Caco-2 (cell line): ENCODE data around the gene C16orf87. TPM values are rescaled to one million over a fixed set of nuclear protein-coding genes. Genes with fewer than 3 reads are reported as not detected.
A peak's percentile ranks its signal among the peaks of the same experiment; 100 is the strongest.

Experiments used
- BruUV-seq: library from RNA; stranded (reverse); fragments of 400-500 nt; replicated peaks from 2 replicates; lab custom pipeline; 2021; lab: Mats Ljungman, UMichigan
- CTCF ChIA-PET: fragments of 300-600 bp; sonication (Branson Sonifier 250); formaldehyde crosslinking; loops from one replicate; lab custom pipeline; 2022; ENCODE audit warnings: antibody characterized with exemption; lab: Charles Lee
- POLR2A ChIA-PET: fragments of 300-600 bp; sonication (Branson Sonifier 250); formaldehyde crosslinking; loops from one replicate; lab custom pipeline; 2022; ENCODE audit warnings: antibody characterized with exemption; lab: Charles Lee
- DNase-seq, 2 experiments: peaks; one replicate each; pipeline versions ENCODE4 v3.0.0 to v3.0.0-alpha.2; 2020 to 2022
- H3K27me3 ChIP-seq: replicated peaks from 2 replicates; pipeline ENCODE4 v1.6.0; 2011; ENCODE audit warnings: low read length; ENCODE audit not compliant: control insufficient read depth, insufficient read depth
- H3K36me3 ChIP-seq: 2 replicates; pipeline ENCODE4 v1.5.1; 2011; ENCODE audit warnings: low read length; ENCODE audit not compliant: control insufficient read depth, insufficient read depth
- H3K4me1 ChIP-seq: fragments of 250-450 bp; sonication (Bioruptor Pico); 2 replicates; pipeline ENCODE4 v1.5.1; 2020; ENCODE audit warnings: mild to moderate bottlenecking
- H3K4me3 ChIP-seq: 2 replicates; pipeline ENCODE4 v1.5.1; 2011; ENCODE audit warnings: low read depth, mild to moderate bottlenecking, control low read depth, low read length
- H3K9me3 ChIP-seq: fragments of 250-450 bp; sonication (Bioruptor Pico); 2 replicates; pipeline ENCODE4 v1.5.1; 2020; ENCODE audit warnings: mild to moderate bottlenecking, moderate library complexity
- H3K27ac Mint-ChIP-seq: one replicate; pipeline ENCODE4 v1.8.0; 2022; ENCODE audit warnings: mixed read lengths; ENCODE audit not compliant: unreplicated experiment
- H3K27me3 Mint-ChIP-seq: one replicate; pipeline ENCODE4 v1.8.0; 2022; ENCODE audit warnings: mixed read lengths; ENCODE audit not compliant: insufficient read depth, unreplicated experiment
- H3K36me3 Mint-ChIP-seq: one replicate; pipeline ENCODE4 v1.8.0; 2022; ENCODE audit warnings: mild to moderate bottlenecking, mixed read lengths; ENCODE audit not compliant: insufficient read depth, unreplicated experiment
- H3K4me1 Mint-ChIP-seq: one replicate; pipeline ENCODE4 v1.8.0; 2022; ENCODE audit warnings: low read depth, mixed read lengths; ENCODE audit not compliant: unreplicated experiment
- H3K4me3 Mint-ChIP-seq: one replicate; pipeline ENCODE4 v1.8.0; 2022; ENCODE audit warnings: mild to moderate bottlenecking, moderate library complexity, mixed read lengths; ENCODE audit not compliant: unreplicated experiment
- H3K9me3 Mint-ChIP-seq: one replicate; pipeline ENCODE4 v1.8.0; 2022; ENCODE audit warnings: mixed read lengths; ENCODE audit not compliant: unreplicated experiment
- CTCF ChIP-seq, 2 experiments: fragments of 200-600 bp in 1 of 2; IDR thresholded peaks; 1 replicate in 1 of 2; 2 replicates in 1 of 2; pipeline versions ENCODE4 v1.5.1 to v1.8.0; 2011 to 2022; ENCODE audit warnings: antibody characterized with exemption in 1 of 2, control low read depth in 1 of 2, inconsistent platforms in 1 of 2, low read depth in 1 of 2, low read length in 1 of 2, mild to moderate bottlenecking in 1 of 2, moderate library complexity in 1 of 2; ENCODE audit not compliant: insufficient read depth in 1 of 2, severe bottlenecking in 1 of 2, unreplicated experiment in 1 of 2
- intact Hi-C: fragments of 100-400 bp; cut with micrococcal nuclease; formaldehyde crosslinking; loops from one replicate; pipeline ENCODE4 v1.10.0; 2022; ENCODE audit not compliant: unreplicated experiment
- total RNA-seq: library from RNA; stranded (reverse); gene quantifications from 2 replicates; pipeline ENCODE4 v1.2.3, GENCODE V29; 2022

The C16orf87 gene
- total RNA-seq, 1 experiment from 2014 or later: 12.1 TPM

- POLR2A ChIA-PET: interaction anchor here (1.1 kb wide), 1 partner anchor 52 kb away, joined by 4 read pairs; no protein-coding TSS in a partner anchor
- Mint-ChIP-seq H3K36me3 (no peaks in the 10 kb centered on the region), H3K27me3 (no peaks in the 10 kb centered on the region), H3K27ac (peak overlapping the region; percentile 13), H3K4me1 (peaks cover 33% of the 10 kb centered on the region), H3K9me3 (no peaks in the 10 kb centered on the region), H3K4me3 (no peak overlapping the region)
- H3K36me3 ChIP-seq: no peaks in the 10 kb centered on the region
- H3K9me3 ChIP-seq: no peaks in the 10 kb centered on the region
- BruUV-seq: no TSS peak
- H3K4me3 ChIP-seq: no peak overlapping the region
- H3K4me1 ChIP-seq: peaks cover 54% of the 10 kb centered on the region
- CTCF ChIA-PET: interaction anchor here (0.7 to 1.2 kb wide), 4 partner anchors 23 to 51 kb away, joined by 3 to 13 read pairs (median 4); no protein-coding TSS in a partner anchor
- DNase-seq: peak in 1 of 2 experiments; percentile 34
- TF ChIP-seq CTCF (IDR thresholded peaks at IDR 0.05; ENCODE audit: insufficient read depth in 1 of 2, low read depth in 1 of 2, low read length in 1 of 2, severe bottlenecking in 1 of 2, unreplicated experiment in 1 of 2): peak; percentile 27 to 54
- intact Hi-C loops: loop anchor here (10.0 kb wide), 1 partner anchor 1307 kb away; no protein-coding TSS in a partner anchor
- H3K27me3 ChIP-seq: no peaks in the 10 kb centered on the region
Observed at GRCh38 chr16:46857368-46857945, 26.5 kb upstream of the C16orf87 start.

- peak; percentile 54 to 68 for DNase-seq
- Mint-ChIP-seq H3K9me3 (no peaks in the 10 kb centered on the region), H3K27me3 (no peaks in the 10 kb centered on the region), H3K27ac (peak overlapping the region; percentile 91), H3K4me3 (peak overlapping the region; percentile 54), H3K36me3 (no peaks in the 10 kb centered on the region), H3K4me1 (peaks cover 50% of the 10 kb centered on the region)
- H3K27me3 ChIP-seq: no peaks in the 10 kb centered on the region
- CTCF ChIA-PET: interaction anchor here (1.9 kb wide), 1 partner anchor 31 kb away, joined by 22 read pairs; no protein-coding TSS in a partner anchor
- POLR2A ChIA-PET: no interaction called here
- TF ChIP-seq CTCF (IDR thresholded peaks at IDR 0.05; ENCODE audit: insufficient read depth in 1 of 2, low read depth in 1 of 2, low read length in 1 of 2, severe bottlenecking in 1 of 2, unreplicated experiment in 1 of 2): no peak
- H3K36me3 ChIP-seq: no peaks in the 10 kb centered on the region
- BruUV-seq: no TSS peak
- H3K9me3 ChIP-seq: no peaks in the 10 kb centered on the region
- H3K4me1 ChIP-seq: peaks cover 53% of the 10 kb centered on the region
- intact Hi-C loops: loop anchor here (1.0 to 10.0 kb wide), 3 partner anchors 21 to 1309 kb away; no protein-coding TSS in a partner anchor
- H3K4me3 ChIP-seq: no peak overlapping the region
Observed at GRCh38 chr16:46855389-46855788, 24.4 kb upstream of the C16orf87 start.

GRCh38 chr16:46854846-46855245 lies 23.9 kb upstream of the C16orf87 start:
- H3K36me3 ChIP-seq: no peaks in the 10 kb centered on the region
- H3K27me3 ChIP-seq: no peaks in the 10 kb centered on the region
- CTCF ChIA-PET: interaction anchor here (1.0 to 2.0 kb wide), 4 partner anchors 32 to 117 kb away, joined by 3 to 41 read pairs (median 21); no protein-coding TSS in a partner anchor
- H3K9me3 ChIP-seq: no peaks in the 10 kb centered on the region
- no peak for DNase-seq
- intact Hi-C loops: loop anchor here (1.0 to 10.0 kb wide), 7 partner anchors 21 to 1310 kb away; partner anchors contain the start of gene NETO2
- H3K4me3 ChIP-seq: no peak overlapping the region
- H3K27ac Mint-ChIP-seq: peak overlapping the region; percentile 91
- H3K36me3 Mint-ChIP-seq: no peaks in the 10 kb centered on the region
- H3K9me3 Mint-ChIP-seq: no peaks in the 10 kb centered on the region
- peaks cover 50% of the 10 kb centered on the region for H3K4me1 Mint-ChIP-seq
- peaks cover 49% of the 10 kb centered on the region for H3K4me1 ChIP-seq
- TF ChIP-seq CTCF (IDR thresholded peaks at IDR 0.05; ENCODE audit: insufficient read depth in 1 of 2, low read depth in 1 of 2, low read length in 1 of 2, severe bottlenecking in 1 of 2, unreplicated experiment in 1 of 2): no peak
- no TSS peak for BruUV-seq
- POLR2A ChIA-PET: no interaction called here
- peak overlapping the region; percentile 54 for H3K4me3 Mint-ChIP-seq
- no peaks in the 10 kb centered on the region for H3K27me3 Mint-ChIP-seq
